Upper lobe of right lung (tissue), 1 donor: ENCODE data around the gene CARS2. TPM values are rescaled to one million over a fixed set of nuclear protein-coding genes. Genes with fewer than 3 reads are reported as not detected.

Experiments
- ATAC-seq: fragments of 200-7000 bp; cut with Tn5 transposase; one replicate; pipeline ENCODE4 v1.9.1; 2020; ENCODE audit warnings: mild to moderate bottlenecking, moderate library complexity
- DNase-seq: peaks from one replicate; pipeline ENCODE4 v3.0.0-alpha.2; 2020
- H3K27ac ChIP-seq: fragments of 200-600 bp; one replicate; pipeline ENCODE4 v1.8.0; 2022
- H3K27me3 ChIP-seq: fragments of 200-600 bp; one replicate; pipeline ENCODE4 v1.8.0; 2022; ENCODE audit warnings: mild to moderate bottlenecking
- H3K36me3 ChIP-seq: fragments of 200-600 bp; one replicate; pipeline ENCODE4 v1.8.0; 2022
- H3K4me1 ChIP-seq: fragments of 200-600 bp; one replicate; pipeline ENCODE4 v1.8.0; 2022
- H3K4me3 ChIP-seq: fragments of 200-600 bp; one replicate; pipeline ENCODE4 v1.8.0; 2022; ENCODE audit warnings: mild to moderate bottlenecking
- H3K9me3 ChIP-seq: fragments of 200-600 bp; one replicate; pipeline ENCODE4 v1.8.0; 2022
- intact Hi-C: fragments of 100-400 bp; cut with DNase I; formaldehyde crosslinking; loops from one replicate; pipeline ENCODE4 v1.11.0; 2022
- total RNA-seq: library from RNA; stranded (reverse); fragmentation: NEBNext Ultra II Directional; extraction: Animal tissue kit (Norgen Biotek cat#: 25700); gene quantifications from one replicate; pipeline ENCODE4 v1.2.1, GENCODE V29; 2021
- TF ChIP-seq, protein P1 (sequence below): fragments of 200-600 bp; IDR thresholded peaks from one replicate; pipeline ENCODE4 v1.8.0; 2022; ENCODE audit warnings: antibody characterized with exemption
- donor health status: DM: no; HTN: yes; CAD: no; lungs with severe emphysema.

The CARS2 gene
- total RNA-seq, 1 donor from 2014 or later: 69.5 TPM

DNA sequence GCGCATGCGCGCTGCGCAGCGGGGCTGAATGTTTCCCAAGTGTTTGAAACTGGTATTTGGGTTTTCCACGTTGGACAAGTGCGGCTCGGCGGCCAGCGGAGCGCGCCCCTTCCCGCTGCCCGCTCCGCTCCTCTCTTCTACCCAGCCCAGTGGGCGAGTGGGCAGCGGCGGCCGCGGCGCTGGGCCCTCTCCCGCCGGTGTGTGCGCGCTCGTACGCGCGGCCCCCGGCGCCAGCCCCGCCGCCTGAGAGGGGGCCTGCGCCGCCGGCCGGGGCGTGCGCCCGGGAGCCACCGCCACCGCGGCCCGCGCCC lies 7.7 kb upstream of the CARS2 start, which contains the start of gene ING1:
ING1 (plus strand) TSS at position 59 of the 311 bp plus-strand sequence. CDS start 450 bp downstream, outside the sequence.
- Histone ChIP-seq H3K36me3 (no peaks in the 10 kb centered on the region), H3K4me1 (peaks cover 27% of the 10 kb centered on the region), H3K27ac (peak within 1 kb of the TSS; percentile 100), H3K9me3 (no peaks in the 10 kb centered on the region), H3K27me3 (no peaks in the 10 kb centered on the region), H3K4me3 (peak within 1 kb of the TSS; percentile 98)
- ATAC-seq (no peak), DNase-seq (no peak)
- TF ChIP-seq, protein P1, sequence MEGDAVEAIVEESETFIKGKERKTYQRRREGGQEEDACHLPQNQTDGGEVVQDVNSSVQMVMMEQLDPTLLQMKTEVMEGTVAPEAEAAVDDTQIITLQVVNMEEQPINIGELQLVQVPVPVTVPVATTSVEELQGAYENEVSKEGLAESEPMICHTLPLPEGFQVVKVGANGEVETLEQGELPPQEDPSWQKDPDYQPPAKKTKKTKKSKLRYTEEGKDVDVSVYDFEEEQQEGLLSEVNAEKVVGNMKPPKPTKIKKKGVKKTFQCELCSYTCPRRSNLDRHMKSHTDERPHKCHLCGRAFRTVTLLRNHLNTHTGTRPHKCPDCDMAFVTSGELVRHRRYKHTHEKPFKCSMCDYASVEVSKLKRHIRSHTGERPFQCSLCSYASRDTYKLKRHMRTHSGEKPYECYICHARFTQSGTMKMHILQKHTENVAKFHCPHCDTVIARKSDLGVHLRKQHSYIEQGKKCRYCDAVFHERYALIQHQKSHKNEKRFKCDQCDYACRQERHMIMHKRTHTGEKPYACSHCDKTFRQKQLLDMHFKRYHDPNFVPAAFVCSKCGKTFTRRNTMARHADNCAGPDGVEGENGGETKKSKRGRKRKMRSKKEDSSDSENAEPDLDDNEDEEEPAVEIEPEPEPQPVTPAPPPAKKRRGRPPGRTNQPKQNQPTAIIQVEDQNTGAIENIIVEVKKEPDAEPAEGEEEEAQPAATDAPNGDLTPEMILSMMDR: no peak
- intact Hi-C loops: no loop called here

DNA sequence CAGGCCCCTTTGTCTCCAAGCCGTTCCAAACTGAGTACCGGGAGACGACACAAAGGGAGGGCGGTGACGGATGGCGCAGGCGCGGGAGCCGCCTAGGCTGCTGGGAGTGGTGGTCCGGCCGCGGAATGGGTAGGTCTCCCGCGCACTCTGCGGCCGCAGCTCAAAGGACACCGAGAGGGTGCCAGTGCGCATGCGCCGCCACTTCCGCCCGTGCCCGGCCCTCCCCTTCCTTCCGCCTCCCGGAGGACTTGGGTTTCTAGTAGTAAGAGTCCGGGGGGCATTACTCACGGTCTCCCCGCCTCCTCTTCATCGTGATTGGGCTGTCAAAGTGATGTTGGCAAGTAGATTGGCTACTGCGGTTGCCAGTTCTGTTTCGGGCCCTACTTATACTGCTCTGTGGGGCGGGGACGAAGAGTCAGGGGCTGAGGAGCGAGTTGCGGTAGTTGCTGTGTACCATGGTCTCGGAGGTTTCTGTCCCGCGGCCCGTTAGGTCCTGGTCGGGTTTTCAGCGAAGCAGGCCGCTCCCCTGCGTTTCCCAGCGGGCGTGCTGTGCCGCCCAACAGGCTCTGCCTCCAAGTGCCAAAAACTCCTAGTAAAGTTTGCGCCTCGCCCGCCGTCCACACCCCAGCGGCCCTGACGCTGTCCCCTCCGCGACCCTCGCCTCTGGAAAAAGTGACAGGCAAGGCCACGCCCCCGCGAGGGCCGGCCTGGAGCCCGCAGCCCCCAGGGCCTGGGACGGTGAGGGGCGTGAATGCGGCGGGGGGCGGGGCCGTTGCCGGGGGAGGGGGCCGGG lies 7.1 kb upstream of the CARS2 start:
- Histone ChIP-seq H3K4me1 (peaks cover 22% of the 10 kb centered on the region), H3K27ac (peak overlapping the region; percentile 100), H3K9me3 (no peaks in the 10 kb centered on the region), H3K27me3 (no peaks in the 10 kb centered on the region), H3K36me3 (no peaks in the 10 kb centered on the region), H3K4me3 (peak overlapping the region; percentile 98)
- ATAC-seq (peak; percentile 75), DNase-seq (peak; percentile 100)
- intact Hi-C loops: no loop called here
- TF ChIP-seq, protein P1: no peak

DNA sequence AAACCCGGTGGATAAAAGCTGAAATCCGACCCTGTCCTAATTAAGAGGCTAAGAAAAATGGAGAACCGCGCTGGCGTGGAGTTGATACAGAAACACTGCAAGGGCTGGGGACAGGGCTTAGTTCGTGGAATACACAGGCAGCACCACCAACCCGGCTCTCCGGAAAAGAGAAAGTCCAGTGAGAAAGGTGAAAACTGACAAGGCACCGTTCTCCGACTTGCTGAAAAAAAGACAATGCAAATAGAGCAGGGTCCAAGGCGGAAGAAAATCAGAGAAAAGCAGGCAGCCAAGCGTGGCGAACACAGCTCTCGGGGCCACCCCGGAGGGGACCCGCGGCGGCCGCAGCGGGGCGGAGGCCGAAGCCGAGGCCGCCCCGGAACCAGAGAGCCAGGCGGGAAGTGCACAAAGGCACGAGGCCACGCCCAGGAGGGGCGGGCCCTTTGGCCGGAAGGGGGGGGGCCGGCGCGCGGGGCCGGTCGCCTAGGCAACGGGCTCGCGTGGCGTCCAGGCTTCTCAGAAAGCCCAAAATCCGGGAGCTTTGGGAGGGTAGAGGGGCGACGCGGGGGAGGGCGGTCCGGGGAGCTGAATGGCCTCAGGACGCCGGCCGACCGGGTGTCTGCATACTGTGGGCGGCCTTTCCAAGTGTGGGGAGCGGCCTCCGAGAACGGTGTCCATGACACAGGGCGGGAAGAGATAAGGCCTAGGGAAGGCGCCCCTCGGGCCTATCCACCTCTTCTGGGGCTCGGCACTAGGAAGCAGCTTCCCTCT lies 6.3 kb upstream of the CARS2 start:
- H3K27me3 ChIP-seq: no peaks in the 10 kb centered on the region

DNA sequence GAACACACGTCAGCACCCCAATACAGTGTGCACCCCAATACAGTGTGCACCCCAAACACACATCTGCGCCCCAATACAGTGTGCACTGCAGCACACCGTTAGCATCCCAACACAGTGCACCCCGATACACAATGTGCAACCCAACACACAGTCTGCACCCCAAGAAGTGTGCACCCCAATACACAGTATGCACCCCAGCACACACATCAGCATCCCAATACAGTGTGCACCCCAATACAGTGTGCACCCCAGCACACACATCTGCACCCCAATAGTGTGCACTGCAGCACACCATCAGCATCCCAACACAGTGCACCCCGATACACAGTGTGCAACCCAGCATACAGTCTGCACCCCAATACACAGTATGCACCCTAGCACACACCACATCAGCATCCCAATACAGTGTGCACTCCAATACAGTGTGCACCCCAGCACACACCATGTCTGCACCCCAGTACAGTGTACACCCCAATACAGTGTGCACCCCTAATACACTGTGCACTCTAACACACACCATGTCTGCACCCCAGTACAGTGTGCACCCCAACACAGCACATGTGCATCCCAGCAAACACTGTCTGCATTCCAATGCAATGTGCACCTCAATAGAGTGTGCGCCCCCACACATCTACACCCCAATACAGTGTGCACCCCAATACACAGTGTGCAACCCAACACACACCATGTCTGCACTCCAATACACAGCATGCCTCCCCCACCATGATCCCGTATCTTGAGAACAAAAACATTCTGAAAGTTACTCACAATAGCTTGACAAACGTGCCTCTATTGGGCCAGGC lies 855 bp upstream of the CARS2 start:
- intact Hi-C loops: no loop called here
- Histone ChIP-seq H3K4me1 (peaks cover 41% of the 10 kb centered on the region), H3K4me3 (peak overlapping the region; percentile 75), H3K9me3 (no peaks in the 10 kb centered on the region), H3K36me3 (no peaks in the 10 kb centered on the region), H3K27ac (peak overlapping the region; percentile 85), H3K27me3 (no peaks in the 10 kb centered on the region)
- no peak for DNase-seq
- ATAC-seq: no peak
- TF ChIP-seq, protein P1: no peak

More for the DNA sequence above, 6.3 kb upstream of the CARS2 start:
- no peaks in the 10 kb centered on the region for H3K36me3 ChIP-seq
- peak overlapping the region; percentile 98 for H3K4me3 ChIP-seq
- ATAC-seq: peak; percentile 70
- no peaks in the 10 kb centered on the region for H3K9me3 ChIP-seq
- intact Hi-C loops: no loop called here
- TF ChIP-seq, protein P1: no peak
- peak overlapping the region; percentile 100 for H3K27ac ChIP-seq
- DNase-seq: peak; percentile 94
- H3K4me1 ChIP-seq: peaks cover 17% of the 10 kb centered on the region

DNA sequence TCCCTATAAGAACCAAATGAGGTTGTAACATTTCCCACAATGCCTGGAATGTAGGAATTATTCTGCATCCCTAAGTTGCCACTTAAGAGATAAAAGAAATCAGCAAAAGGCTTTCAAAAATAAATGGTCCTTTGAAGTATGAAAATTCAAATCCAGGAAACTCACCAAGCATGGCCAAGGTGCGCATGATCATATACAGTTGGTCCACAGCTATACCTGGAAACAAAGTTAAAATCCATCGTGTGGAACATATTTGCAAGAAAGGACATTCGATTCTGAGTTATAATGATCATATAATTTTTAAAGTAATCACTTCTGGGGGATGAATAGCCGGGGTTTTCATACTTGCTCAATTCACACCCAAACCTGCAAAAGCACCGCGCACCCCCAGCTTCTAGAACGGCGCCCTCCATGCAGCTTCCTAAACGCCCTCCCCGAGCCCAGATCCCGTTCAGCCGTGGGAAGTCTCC lies 525 bp downstream of the CARS2 start:
- ATAC-seq (no peak), DNase-seq (no peak)
- peaks cover 33% of the 10 kb centered on the region for H3K4me1 ChIP-seq
- no peaks in the 10 kb centered on the region for H3K9me3 ChIP-seq
- TF ChIP-seq, protein P1: no peak
- peak overlapping the region; percentile 75 for H3K4me3 ChIP-seq
- intact Hi-C loops: no loop called here
- H3K36me3 ChIP-seq: peaks cover 11% of the 10 kb centered on the region
- H3K27me3 ChIP-seq: no peaks in the 10 kb centered on the region
- peak overlapping the region; percentile 85 for H3K27ac ChIP-seq
